SIG-M5 treated with dmso at 0.1 percent for 504 hours (cell line): ENCODE results near the gene TSGA10IP.

Experiments
- DNase-seq: peaks from one replicate; lab custom pipeline; 2025; ENCODE audit not compliant: unreplicated experiment; lab: John Stamatoyannopoulos, UW

TSGA10IP gene

DNA sequence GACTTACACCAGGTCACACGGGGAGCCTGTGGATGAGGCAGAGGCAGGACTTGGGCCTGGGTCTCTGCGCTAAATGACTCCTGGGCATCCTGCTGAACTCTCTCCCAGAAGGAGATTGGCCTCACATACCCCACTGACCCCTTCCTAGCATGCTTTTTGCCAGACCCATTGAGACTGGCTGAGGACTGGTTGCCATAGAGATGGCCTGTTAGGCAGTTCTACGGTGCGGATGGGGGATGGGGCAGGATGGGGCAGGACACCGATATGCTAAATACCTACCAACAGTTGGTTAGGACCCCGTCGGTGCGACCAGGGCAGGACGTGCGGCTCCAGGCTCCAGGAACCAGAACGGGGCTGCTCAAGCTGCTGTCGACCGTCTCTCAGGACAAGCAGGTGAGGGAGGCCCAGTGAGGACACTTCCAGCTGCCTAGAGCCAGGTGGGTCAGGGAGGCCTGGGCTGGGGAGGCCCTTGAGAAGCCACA is at the start of gene TSGA10IP:
TSGA10IP (plus strand) TSS at position 51 of the 482 bp plus-strand sequence; CDS start at position 247, 196 bp downstream.
- DNase-seq, result no peak

GRCh38 chr11:65895482-65895981 is 49.7 kb upstream of the TSGA10IP start:
- DNase-seq, result no peak

GRCh38 chr11:65896034-65896999 is 49.0 kb upstream of the TSGA10IP start:
- DNase-seq, result no peak

DNA sequence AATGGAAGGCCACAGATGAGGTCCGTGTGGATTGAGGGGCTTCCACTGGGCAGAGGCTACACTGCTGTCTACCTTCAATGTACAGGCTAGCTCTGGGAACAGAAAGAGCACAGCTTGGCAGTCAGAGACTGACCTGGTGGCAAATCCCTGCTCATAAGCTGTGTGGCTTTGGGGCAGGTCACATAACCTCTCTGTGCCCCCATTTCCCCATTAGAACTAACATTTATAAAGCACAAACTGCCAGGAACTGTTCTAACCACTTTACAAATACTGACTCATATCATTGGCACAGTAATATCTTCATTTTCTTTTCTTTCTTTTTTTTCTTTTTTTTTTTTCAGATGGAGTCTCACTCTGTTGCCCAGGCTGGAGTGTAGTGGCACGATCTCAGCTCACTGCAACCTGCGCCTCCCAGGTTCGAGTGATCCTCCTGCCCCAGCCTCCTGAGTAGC is 48.2 kb upstream of the TSGA10IP start:
- no peak for DNase-seq

DNA sequence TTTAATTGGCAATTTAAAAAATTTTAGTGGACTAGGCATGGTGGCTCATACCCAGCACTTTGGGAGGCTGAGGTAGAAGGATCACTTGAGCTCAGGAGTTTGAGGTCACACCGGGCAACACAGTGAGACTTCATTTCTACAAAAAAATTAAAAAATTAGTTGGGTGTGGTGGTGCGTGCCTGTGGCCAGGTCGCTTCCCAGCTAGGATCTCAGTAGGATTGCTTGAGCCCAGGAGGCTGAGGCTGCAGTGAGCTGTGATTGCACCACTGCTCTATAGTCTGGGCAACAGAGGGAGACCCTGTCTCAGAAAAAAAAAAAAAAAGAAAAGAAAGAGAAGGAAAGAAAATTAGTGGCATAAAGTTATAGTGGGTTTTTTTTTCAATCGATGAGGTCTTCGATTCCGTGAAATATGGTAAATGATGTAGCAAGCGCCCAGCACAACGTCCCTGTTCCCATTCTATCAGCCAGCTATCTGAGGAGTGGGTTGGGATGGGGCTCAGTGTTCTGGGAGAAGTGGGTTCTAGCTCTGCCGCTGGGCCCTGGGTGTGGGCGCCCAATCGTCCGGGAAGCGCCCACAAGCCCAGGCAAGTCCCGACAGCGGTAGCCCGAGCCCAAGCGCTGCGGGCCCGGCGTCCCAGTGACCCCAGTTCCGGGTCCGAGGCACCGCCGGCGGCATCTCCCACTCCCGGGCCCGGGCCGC is 46.5 kb upstream of the TSGA10IP start:
- no peak for DNase-seq

DNA sequence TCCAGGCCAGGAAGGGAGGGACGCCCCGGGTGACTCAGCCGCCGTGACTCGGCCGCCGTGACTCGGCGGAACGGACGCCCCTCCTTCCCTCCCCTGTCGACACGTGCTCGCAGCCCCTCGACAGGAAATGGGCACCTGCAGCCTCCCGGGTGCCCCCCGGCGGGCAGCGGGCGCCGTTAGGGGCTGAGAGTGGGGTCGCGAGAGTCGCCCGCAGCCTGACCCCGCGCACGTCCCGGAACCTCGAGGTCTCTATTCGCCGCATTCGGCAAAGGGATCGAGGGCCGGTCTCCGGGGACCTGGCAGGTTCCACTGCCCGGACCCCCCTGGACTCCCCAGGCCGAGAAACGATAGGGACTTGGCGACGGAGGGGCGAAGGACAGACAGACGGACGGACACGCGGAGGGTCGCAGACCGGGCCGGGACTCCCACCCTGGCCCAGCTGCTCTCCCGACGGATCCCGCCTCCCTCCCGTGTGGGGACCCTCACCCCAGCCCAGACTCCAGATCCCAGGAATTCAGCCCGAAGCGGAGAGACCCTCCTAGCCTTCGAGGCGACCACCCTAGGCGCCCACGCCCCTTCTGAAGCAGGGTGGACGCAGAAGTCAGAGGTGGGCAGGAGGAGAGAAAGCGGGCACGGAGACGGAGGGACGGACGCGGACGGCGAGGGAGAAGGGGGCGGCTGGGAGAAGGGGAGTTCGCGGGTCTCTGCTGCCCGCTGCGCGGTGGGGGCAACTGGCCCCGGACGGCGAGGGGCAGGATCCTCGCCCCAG is 45.7 kb upstream of the TSGA10IP start:
- peak; percentile 74 for DNase-seq

- DNase-seq, result peak; percentile 89
Measured at GRCh38 chr11:65900125-65900898, 45.0 kb upstream of the TSGA10IP start, which contains the start of gene FOSL1. Gene FOSL1, minus strand, starts transcription at chr11:65900388. Its CDS starts 49 bp downstream, at chr11:65900339.

- no peak for DNase-seq
Measured at GRCh38 chr11:65900899-65901180, 44.4 kb upstream of the TSGA10IP start.

DNA sequence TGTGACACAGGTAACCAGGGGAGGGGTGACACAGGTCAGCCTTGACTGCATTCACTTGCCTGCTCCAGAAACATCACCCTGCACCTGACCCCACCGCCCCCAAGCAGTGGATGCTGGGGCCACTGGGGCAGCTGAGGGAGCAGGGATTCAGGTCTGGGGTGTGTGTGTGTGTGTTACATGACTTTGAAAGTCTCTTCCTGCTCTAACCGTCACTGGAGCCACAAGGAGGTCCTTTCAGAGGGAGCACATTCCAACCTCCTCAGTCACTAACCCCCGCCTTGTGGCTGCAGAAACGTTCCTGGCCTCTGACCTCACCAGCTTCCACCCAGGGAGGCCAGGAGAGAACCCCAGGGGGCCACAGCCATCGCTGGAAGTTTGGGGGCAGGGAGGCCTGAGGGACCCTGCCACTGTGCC is 42.2 kb upstream of the TSGA10IP start:
- DNase-seq, result no peak

DNA sequence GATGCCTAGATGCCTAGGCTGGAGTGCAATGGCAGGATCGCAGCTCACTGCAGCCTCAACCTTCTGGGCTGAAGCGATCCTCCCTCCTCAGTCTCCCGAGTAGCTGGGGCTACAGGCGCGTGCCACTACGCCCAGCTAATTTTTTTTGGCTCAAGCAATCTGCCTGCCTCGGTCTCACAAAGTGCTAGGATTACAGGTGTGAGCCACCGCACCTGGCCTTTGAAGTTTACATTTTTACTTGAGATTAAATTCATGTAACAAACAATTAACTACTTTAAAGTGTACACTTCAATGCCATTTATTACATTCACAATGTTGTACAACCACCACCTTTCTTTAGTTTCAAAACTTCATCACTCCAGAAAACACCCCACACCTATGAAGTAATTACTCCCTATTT is 41.6 kb upstream of the TSGA10IP start:
- no peak for DNase-seq

DNA sequence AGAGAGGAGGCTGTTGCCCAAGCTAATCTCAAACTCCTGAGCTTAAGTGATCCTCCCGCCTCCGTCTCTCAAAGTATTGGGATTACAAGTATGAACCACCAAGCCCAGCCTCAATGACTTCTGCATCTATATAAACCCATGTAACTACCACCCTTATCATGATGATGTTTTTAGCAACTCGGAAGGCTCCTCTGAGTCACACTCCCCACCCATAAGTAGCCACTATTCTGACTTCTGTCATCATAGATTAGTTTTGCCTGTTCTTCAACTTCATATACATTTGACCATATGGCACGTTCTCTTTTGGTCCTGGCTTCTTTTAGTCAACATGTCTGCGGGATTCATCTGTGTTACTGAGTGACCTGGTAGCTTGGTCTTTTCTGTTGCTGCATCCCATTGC is 38.7 kb upstream of the TSGA10IP start:
- DNase-seq, result no peak

GRCh38 chr11:65907878-65908277 is 37.4 kb upstream of the TSGA10IP start:
- DNase-seq, result no peak

DNA sequence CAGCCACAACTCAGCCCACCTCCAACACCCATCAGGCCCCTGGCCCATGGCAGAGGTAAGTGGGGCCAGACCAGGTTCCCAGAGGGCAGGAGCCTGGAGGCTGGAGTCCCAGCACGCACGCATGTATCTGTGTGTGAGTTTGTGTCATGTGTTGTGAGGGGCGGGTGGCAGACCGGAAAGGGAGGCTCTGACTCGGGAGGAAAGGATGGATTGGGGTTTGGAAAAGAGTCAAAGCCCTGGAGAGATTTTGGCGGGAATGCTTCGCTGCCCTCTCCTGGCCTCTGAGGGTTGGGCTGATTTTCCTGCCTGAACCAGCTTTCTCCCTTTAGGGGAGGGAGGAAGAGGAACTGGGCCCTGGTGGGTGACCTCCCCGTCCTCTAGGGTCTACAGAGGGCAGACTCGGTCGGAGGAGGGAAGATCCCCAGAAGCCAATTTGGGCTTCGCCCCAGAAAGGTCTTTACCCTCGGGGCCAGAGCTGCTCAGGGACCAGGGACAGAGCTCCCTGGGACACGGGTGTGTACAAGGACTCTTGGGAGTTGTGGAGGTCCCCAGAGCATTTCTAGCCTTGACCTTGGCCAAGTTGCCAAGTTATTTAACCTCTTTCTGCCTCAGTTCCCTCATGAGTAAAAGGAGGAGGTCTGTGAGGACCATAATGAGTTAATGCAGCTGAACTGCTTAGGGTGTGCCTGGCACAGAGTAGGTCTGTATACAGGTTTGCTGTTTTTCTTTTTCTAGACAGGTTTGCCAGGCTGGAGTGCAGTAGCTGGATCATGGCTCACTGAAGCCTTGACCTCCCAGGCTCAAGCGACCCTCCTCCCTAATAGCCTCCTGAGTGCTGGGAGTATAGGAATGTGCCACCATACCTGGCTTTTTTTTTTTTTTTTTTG is 33.4 kb upstream of the TSGA10IP start:
- no peak for DNase-seq

GRCh38 chr11:65912845-65913244 is 32.4 kb upstream of the TSGA10IP start:
- no peak for DNase-seq

DNA sequence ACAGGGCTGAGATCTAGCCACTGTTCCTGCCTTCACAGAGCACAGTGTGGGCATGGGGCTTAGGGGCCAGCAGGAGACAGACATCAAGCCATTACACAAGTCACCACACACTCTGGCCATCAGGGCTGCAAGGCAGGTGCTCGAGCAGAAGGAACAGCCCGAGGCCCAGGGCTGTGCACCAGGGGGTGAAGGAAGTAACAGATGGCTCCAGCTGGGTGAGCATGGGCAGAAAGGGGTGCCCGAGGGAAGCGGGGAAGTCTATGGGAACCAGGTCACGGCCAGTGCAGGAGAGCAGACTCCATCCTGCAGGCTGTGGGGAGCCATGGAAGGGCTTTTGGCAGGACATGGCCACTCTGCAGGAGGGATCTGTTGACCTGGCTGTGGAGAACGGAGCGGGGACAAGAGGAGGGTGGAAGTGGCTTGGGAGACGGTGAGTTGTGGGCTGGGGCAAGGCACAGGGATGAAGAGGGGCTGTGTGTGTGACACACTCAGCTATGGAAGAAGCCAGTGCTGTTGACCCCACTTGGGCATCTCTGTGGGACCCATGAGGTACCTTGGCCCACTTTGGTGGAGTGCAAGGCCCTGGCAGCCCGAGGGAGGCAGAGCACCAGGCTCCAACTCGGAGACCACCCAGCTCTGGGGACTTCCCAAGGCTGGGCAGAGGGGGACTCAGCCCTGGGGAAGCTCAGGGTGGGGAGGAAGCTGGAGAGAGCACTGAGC is 30.0 kb upstream of the TSGA10IP start:
- no peak for DNase-seq

DNA sequence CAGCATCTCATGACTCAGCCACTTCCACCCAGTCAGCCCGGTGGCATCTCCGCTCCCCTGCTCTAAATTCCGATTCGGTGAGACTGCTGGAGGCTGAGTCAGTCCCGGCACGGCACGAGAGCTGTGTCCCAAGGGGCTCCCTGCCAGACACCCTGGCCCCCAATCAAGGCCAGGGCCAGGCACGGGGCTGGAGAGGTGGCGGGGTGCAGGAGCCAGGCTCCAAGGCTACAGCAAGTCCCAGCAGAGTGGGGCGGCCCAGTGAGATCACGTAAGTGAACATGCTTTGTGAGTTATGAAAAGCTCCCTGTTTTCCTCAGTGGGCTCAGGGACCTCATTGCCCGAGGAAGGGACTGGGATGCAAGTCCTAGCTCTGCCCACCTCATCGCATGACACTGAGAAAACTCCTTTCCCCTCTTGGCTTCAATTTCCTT is 29.4 kb upstream of the TSGA10IP start:
- peak; percentile 39 for DNase-seq

DNA sequence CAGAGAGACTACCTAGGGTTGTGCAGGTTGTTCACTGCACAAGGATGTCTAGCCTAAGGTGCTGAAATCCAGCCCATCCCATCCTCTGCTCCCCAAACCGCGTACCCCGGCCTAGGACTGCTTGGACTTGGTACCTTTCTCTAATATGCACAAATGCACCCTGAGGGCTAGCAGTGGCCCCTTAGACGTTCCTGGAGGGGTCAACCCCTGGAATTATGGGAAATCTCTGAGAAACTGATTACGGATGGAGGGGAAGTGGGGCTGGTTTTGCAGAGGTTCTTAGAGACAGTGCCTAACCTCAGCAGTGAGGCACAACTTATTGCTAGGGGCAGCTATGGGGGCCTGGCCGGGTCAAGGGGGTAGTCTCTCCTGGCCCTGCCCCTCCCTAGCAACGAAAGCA is 28.9 kb upstream of the TSGA10IP start:
- DNase-seq, result no peak

DNA sequence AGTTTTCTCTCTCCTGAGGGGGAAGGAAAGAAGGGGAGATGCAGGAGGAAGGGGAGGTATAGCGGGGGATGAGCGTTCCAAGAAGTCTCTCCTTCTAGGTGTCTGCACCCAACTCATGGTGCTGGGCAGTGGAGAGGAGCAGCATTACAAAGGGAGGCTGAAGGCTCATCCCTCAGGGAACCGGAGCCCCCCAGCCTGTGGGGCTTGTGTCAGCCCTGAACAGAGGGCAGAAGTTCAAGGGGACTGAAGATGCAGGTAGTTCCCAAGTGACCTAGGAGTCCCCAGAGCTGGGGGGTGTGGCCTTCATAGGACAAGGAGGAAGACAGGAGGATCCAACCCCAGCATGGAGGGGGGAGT is 28.2 kb upstream of the TSGA10IP start:
- DNase-seq, result no peak
